GM23338 (cell line): Measurements from ENCODE around the gene PLCD3. TPM values are rescaled to one million over a fixed set of nuclear protein-coding genes. Genes with fewer than 3 reads are reported as not detected.

Source experiments
- ATAC-seq: fragments of 200-7000 bp; cut with Tn5 transposase; 3 replicates; pipeline ENCODE4 v1.9.1; 2020
- DNase-seq: peaks from one replicate; pipeline ENCODE4 v3.0.0-alpha.2; 2015; ENCODE audit warnings: low spot score
- H2AFZ ChIP-seq: fragments of 200-600 bp; sonication (generic); 2 replicates; pipeline ENCODE4 v1.8.0; 2016; ENCODE audit warnings: antibody characterized with exemption, mild to moderate bottlenecking, moderate library complexity
- H3F3A ChIP-seq: fragments of 200-600 bp; sonication (generic); replicated peaks from 2 replicates; pipeline ENCODE4 v1.8.0; 2017; ENCODE audit warnings: antibody characterized with exemption, mixed run types, low read depth
- H3K27ac ChIP-seq: fragments of 200-600 bp; sonication (generic); 2 replicates; pipeline ENCODE4 v1.6.1; 2016; ENCODE audit warnings: low read depth
- H3K27me3 ChIP-seq: fragments of 200-600 bp; sonication (generic); 2 replicates; pipeline ENCODE4 v1.8.0; 2016; ENCODE audit warnings: mild to moderate bottlenecking, mixed run types, moderate library complexity; ENCODE audit not compliant: insufficient read depth
- H3K36me3 ChIP-seq: fragments of 200-600 bp; sonication (generic); 2 replicates; pipeline ENCODE4 v1.8.0; 2016; ENCODE audit warnings: mild to moderate bottlenecking; ENCODE audit not compliant: insufficient read depth
- H3K4me1 ChIP-seq: fragments of 200-600 bp; sonication (generic); 2 replicates; pipeline ENCODE4 v1.8.0; 2016; ENCODE audit warnings: mild to moderate bottlenecking, moderate library complexity; ENCODE audit not compliant: insufficient read depth
- H3K4me2 ChIP-seq: fragments of 200-600 bp; sonication (generic); 2 replicates; pipeline ENCODE4 v1.7.1; 2017; ENCODE audit warnings: mixed run types
- H3K4me3 ChIP-seq: fragments of 200-600 bp; sonication (generic); 2 replicates; pipeline ENCODE4 v1.6.1; 2016; ENCODE audit warnings: mixed run types
- H3K79me2 ChIP-seq: fragments of 200-600 bp; sonication (generic); replicated peaks from 2 replicates; pipeline ENCODE4 v1.8.0; 2017; ENCODE audit warnings: mild to moderate bottlenecking; ENCODE audit not compliant: insufficient read depth
- H3K9me2 ChIP-seq: fragments of 200-600 bp; sonication (generic); 2 replicates; pipeline ENCODE4 v1.8.0; 2017; ENCODE audit not compliant: insufficient read depth
- H4K20me1 ChIP-seq: fragments of 200-600 bp; sonication (generic); replicated peaks from 2 replicates; pipeline ENCODE4 v1.8.0; 2017; ENCODE audit warnings: mild to moderate bottlenecking; ENCODE audit not compliant: insufficient read depth
- H3K27ac Mint-ChIP-seq: 2 replicates; pipeline ENCODE4 v1.8.0; 2020; ENCODE audit warnings: inconsistent platforms, mild to moderate bottlenecking, moderate library complexity, mixed read lengths
- H3K27me3 Mint-ChIP-seq: 3 replicates; pipeline ENCODE4 v1.8.0; 2022; ENCODE audit warnings: low read depth, mild to moderate bottlenecking, moderate library complexity, mixed read lengths, inconsistent platforms; ENCODE audit not compliant: insufficient read depth, poor library complexity
- H3K36me3 Mint-ChIP-seq: 3 replicates; pipeline ENCODE4 v1.8.0; 2021; ENCODE audit warnings: low read depth, mild to moderate bottlenecking, inconsistent platforms, moderate library complexity, mixed read lengths
- H3K4me1 Mint-ChIP-seq: 3 replicates; pipeline ENCODE4 v1.8.0; 2020; ENCODE audit warnings: mild to moderate bottlenecking, inconsistent platforms, mixed read lengths
- H3K4me3 Mint-ChIP-seq: 3 replicates; pipeline ENCODE4 v1.8.0; 2021; ENCODE audit warnings: moderate library complexity, mild to moderate bottlenecking, inconsistent platforms, mixed read lengths
- H3K9me3 Mint-ChIP-seq: 3 replicates; pipeline ENCODE4 v1.8.0; 2020; ENCODE audit warnings: moderate library complexity, mild to moderate bottlenecking, inconsistent platforms, mixed read lengths
- CREB1 ChIP-seq: fragments of 250-450 bp; sonication (Bioruptor Pico); IDR thresholded peaks from 2 replicates; pipeline ENCODE4 v1.5.0; 2020; ENCODE audit warnings: low read depth, mild to moderate bottlenecking, moderate library complexity
- EZH2phosphoT487 ChIP-seq: fragments of 200-600 bp; sonication (generic); IDR thresholded peaks from one replicate; pipeline ENCODE4 v1.8.1; 2018; ENCODE audit warnings: antibody characterized with exemption; ENCODE audit not compliant: unreplicated experiment
- JUNB ChIP-seq: IDR thresholded peaks from one replicate; pipeline ENCODE4 v1.6.1; 2016; ENCODE audit warnings: antibody characterized with exemption; ENCODE audit not compliant: unreplicated experiment
- REST ChIP-seq: IDR thresholded peaks from one replicate; pipeline ENCODE4 v1.6.1; 2018; ENCODE audit warnings: antibody characterized with exemption; ENCODE audit not compliant: unreplicated experiment
- ZNF114 ChIP-seq: fragments of 250-450 bp; sonication (Bioruptor Pico); IDR thresholded peaks from 2 replicates; pipeline ENCODE4 v1.5.0; 2020; ENCODE audit warnings: mild to moderate bottlenecking, moderate library complexity
- ZNF462 ChIP-seq: fragments of 250-450 bp; sonication (Bioruptor Pico); IDR thresholded peaks from 2 replicates; pipeline ENCODE4 v1.5.0; 2020; ENCODE audit warnings: mild to moderate bottlenecking, moderate library complexity
- polyA plus RNA-seq: library from polyadenylated mRNA; unstranded; fragments of >200 nt; fragmentation: Nextera tagmentation; extraction: Ambion mirVana; gene quantifications from 2 replicates; pipeline ENCODE4 v1.2.1, GENCODE V29; 2016
- total RNA-seq: library from RNA; depleted of rRNA; stranded (reverse); fragments of >200 nt; shearing (Covaris generic); gene quantifications from 2 replicates; pipeline ENCODE4 v1.2.3, GENCODE V29; 2014

Gene PLCD3
- total and polyA plus RNA-seq, 2 experiments from 2014 or later: 3.0 to 32.1 TPM

DNA sequence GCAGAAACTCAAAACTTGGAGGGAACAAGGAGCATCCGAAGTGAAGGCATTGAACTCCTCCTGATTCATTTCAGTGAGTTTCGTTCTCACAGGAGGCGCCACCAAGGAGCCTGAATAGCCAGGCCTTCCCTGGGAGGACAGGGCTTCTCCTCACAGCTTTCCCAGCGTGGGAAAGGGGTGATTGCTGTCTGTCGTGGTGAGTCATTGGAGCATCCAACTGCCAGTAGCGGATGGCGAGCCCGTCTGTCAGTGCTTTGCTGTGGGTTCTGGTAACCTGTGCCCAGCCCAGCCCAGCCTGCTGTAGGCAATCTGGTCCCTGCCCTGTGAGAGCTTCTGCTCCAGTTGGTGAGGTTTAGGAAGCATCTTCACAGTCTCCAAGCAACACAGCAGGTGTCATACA, 28.3 kb downstream of the PLCD3 start:
- H3K79me2 ChIP-seq: no peaks in the 10 kb centered on the region
- no peak for DNase-seq
- H3F3A ChIP-seq: peaks cover 8% of the 10 kb centered on the region
- no peaks in the 10 kb centered on the region for H3K4me1 ChIP-seq
- Mint-ChIP-seq H3K9me3 (no peaks in the 10 kb centered on the region; the same call in 2 of the 3 replicates), H3K4me3 (no peak overlapping the region), H3K36me3 (peaks cover 84% of the 10 kb centered on the region), H3K4me1 (no peaks in the 10 kb centered on the region; the same call in 2 of the 3 replicates), H3K27ac (no peak overlapping the region), H3K27me3 (peaks cover 15% of the 10 kb centered on the region)
- H3K27ac ChIP-seq: no peak overlapping the region
- TF ChIP-seq JUNB (no peak), ZNF114 (CRISPR knock-in tag) (no peak), CREB1 (CRISPR knock-in tag) (no peak), EZH2phosphoT487 (no peak), ZNF462 (CRISPR knock-in tag) (no peak), REST (no peak)
- peaks cover 14% of the 10 kb centered on the region for H4K20me1 ChIP-seq
- H3K27me3 ChIP-seq: no peaks in the 10 kb centered on the region
- no peak overlapping the region for H2AFZ ChIP-seq
- no peak overlapping the region for H3K4me3 ChIP-seq
- ATAC-seq: no peak
- peaks cover 44% of the 10 kb centered on the region for H3K36me3 ChIP-seq
- H3K4me2 ChIP-seq: no peak overlapping the region
- H3K9me2 ChIP-seq: no peaks in the 10 kb centered on the region
